ENCODE measurements around the gene NPB. TPM values are rescaled to one million over a fixed set of nuclear protein-coding genes. Genes with fewer than 3 reads are reported as not detected.
A peak's percentile ranks its signal among the peaks of the same experiment; 100 is the strongest.

The NPB gene
- total RNA-seq, 2 experiments from 2014 or later = 0.20 TPM; not detected in 1

GRCh38 chr17:81934098-81934757 is 32.2 kb downstream of the NPB start:
- peak overlapping the region; percentile 7 for H3K4me3 Mint-ChIP-seq
- H3K4me1 Mint-ChIP-seq (ENCODE audit: low read depth) = no peaks in the 10 kb centered on the region
- H3K27me3 Mint-ChIP-seq = peaks cover 16% of the 10 kb centered on the region
- CTCF ChIA-PET = interaction anchor here (1.9 kb wide), 1 partner anchor 25 kb away, joined by 6 read pairs; no protein-coding TSS in a partner anchor
- H3K9me3 Mint-ChIP-seq = no peaks in the 10 kb centered on the region
- no peak overlapping the region for H3K27ac Mint-ChIP-seq
- Histone ChIP-seq H3K4me1 (ENCODE audit: insufficient read depth, low read length) (peaks cover 17% of the 10 kb centered on the region), H3K27ac (ENCODE audit: low read depth in 1 of 2, low read length in 2 of 2) (no peak overlapping the region), H3K9me3 (ENCODE audit: control insufficient read depth in 1 of 2, insufficient read depth in 1 of 2, low read length in 2 of 2) (no peaks in the 10 kb centered on the region), H3K4me3 (ENCODE audit: low read length) (no peak overlapping the region), H3K36me3 (ENCODE audit: insufficient read depth, low read length) (no peaks in the 10 kb centered on the region), H3K27me3 (ENCODE audit: control insufficient read depth in 1 of 2, insufficient read depth in 2 of 2, low read length in 2 of 2) (peaks cover 8% of the 10 kb centered on the region in 2 experiments)
- intact Hi-C loops (cut with DNase I, micrococcal nuclease) = no loop called here
- TF ChIP-seq CTCF (IDR thresholded peaks at IDR 0.05) = no peak
- POLR2A ChIA-PET = no interaction called here
- no peak for ATAC-seq (ENCODE audit: poor library complexity)
- DNase-seq = no peak
- no peaks in the 10 kb centered on the region for H3K36me3 Mint-ChIP-seq (ENCODE audit: low read depth)

- Histone ChIP-seq H3K36me3 (ENCODE audit: insufficient read depth, low read length) (no peaks in the 10 kb centered on the region), H3K4me1 (ENCODE audit: insufficient read depth, low read length) (peaks cover 16% of the 10 kb centered on the region), H3K27ac (ENCODE audit: low read depth in 1 of 2, low read length in 2 of 2) (no peak overlapping the region), H3K4me3 (ENCODE audit: low read length) (no peak overlapping the region), H3K9me3 (ENCODE audit: control insufficient read depth in 1 of 2, insufficient read depth in 1 of 2, low read length in 2 of 2) (no peaks in the 10 kb centered on the region), H3K27me3 (ENCODE audit: control insufficient read depth in 1 of 2, insufficient read depth in 2 of 2, low read length in 2 of 2) (peaks cover 3% of the 10 kb centered on the region in 2 experiments)
- intact Hi-C loops (cut with DNase I, micrococcal nuclease) = no loop called here
- TF ChIP-seq CTCF (IDR thresholded peaks at IDR 0.05) = no peak
- no peaks in the 10 kb centered on the region for H3K4me1 Mint-ChIP-seq (ENCODE audit: low read depth)
- ChIA-PET POLR2A (no interaction called here), CTCF (interaction anchor here (1.9 kb wide), 1 partner anchor 25 kb away, joined by 6 read pairs; no protein-coding TSS in a partner anchor)
- no peaks in the 10 kb centered on the region for H3K9me3 Mint-ChIP-seq
- ATAC-seq (ENCODE audit: poor library complexity) (no peak), DNase-seq (no peak)
- peaks cover 15% of the 10 kb centered on the region for H3K27me3 Mint-ChIP-seq
- H3K36me3 Mint-ChIP-seq (ENCODE audit: low read depth) = no peaks in the 10 kb centered on the region
- no peak overlapping the region for H3K4me3 Mint-ChIP-seq
- no peak overlapping the region for H3K27ac Mint-ChIP-seq
Observed at GRCh38 chr17:81934850-81935708, 33.0 kb downstream of the NPB start.

GRCh38 chr17:81935709-81936084 is 33.7 kb downstream of the NPB start:
- ChIA-PET CTCF (interaction anchor here (1.2 kb wide), 1 partner anchor 95 kb away, joined by 4 read pairs; the partner anchor contains the start of gene RAC3), POLR2A (no interaction called here)
- no peaks in the 10 kb centered on the region for H3K36me3 ChIP-seq (ENCODE audit: insufficient read depth, low read length)
- Mint-ChIP-seq H3K27ac (no peak overlapping the region), H3K4me1 (ENCODE audit: low read depth) (no peaks in the 10 kb centered on the region), H3K9me3 (no peaks in the 10 kb centered on the region), H3K4me3 (peak overlapping the region; percentile 45), H3K27me3 (peaks cover 20% of the 10 kb centered on the region), H3K36me3 (ENCODE audit: low read depth) (no peaks in the 10 kb centered on the region)
- no peaks in the 10 kb centered on the region for H3K9me3 ChIP-seq (ENCODE audit: control insufficient read depth in 1 of 2, insufficient read depth in 1 of 2, low read length in 2 of 2)
- ATAC-seq (ENCODE audit: poor library complexity) (no peak), DNase-seq (no peak)
- no peak overlapping the region for H3K27ac ChIP-seq (ENCODE audit: low read depth in 1 of 2, low read length in 2 of 2)
- H3K4me3 ChIP-seq (ENCODE audit: low read length) = no peak overlapping the region
- peaks cover 3% of the 10 kb centered on the region in 2 experiments for H3K27me3 ChIP-seq (ENCODE audit: control insufficient read depth in 1 of 2, insufficient read depth in 2 of 2, low read length in 2 of 2)
- no peak for TF ChIP-seq CTCF (IDR thresholded peaks at IDR 0.05)
- intact Hi-C loops (cut with DNase I, micrococcal nuclease) = no loop called here
- H3K4me1 ChIP-seq (ENCODE audit: insufficient read depth, low read length) = peaks cover 16% of the 10 kb centered on the region
